Measurements from ENCODE around the gene NFIB. TPM values are rescaled to one million over a fixed set of nuclear protein-coding genes. Genes with fewer than 3 reads are reported as not detected.
A peak's percentile ranks its signal among the peaks of the same experiment; 100 is the strongest.

NFIB gene
- total RNA-seq, 1 donor from 2014 or later: 99.9 TPM

DNA sequence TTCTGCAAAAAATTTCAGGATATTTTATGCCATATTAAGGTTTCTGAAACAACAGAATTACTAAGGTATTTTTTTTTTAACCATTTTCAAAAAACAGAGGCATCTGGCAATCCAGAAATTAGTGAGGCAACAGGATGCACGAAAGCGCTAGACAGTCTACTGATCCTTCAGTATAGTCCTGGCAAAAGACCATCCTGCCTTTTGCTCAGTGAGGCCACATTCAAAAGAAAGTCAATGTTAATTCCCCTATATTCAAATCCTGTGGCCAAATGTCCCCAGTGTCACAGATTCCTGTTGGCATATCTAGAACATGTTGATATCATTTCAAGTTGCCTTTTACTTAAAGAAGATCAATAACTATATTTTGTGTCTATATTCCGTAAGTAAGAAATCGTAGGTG lies 13.1 kb upstream of the NFIB start:
- TF ChIP-seq, protein P1, sequence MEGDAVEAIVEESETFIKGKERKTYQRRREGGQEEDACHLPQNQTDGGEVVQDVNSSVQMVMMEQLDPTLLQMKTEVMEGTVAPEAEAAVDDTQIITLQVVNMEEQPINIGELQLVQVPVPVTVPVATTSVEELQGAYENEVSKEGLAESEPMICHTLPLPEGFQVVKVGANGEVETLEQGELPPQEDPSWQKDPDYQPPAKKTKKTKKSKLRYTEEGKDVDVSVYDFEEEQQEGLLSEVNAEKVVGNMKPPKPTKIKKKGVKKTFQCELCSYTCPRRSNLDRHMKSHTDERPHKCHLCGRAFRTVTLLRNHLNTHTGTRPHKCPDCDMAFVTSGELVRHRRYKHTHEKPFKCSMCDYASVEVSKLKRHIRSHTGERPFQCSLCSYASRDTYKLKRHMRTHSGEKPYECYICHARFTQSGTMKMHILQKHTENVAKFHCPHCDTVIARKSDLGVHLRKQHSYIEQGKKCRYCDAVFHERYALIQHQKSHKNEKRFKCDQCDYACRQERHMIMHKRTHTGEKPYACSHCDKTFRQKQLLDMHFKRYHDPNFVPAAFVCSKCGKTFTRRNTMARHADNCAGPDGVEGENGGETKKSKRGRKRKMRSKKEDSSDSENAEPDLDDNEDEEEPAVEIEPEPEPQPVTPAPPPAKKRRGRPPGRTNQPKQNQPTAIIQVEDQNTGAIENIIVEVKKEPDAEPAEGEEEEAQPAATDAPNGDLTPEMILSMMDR (IDR thresholded peaks at IDR 0.05): no peak
- no peaks in the 10 kb centered on the region for H3K9me3 ChIP-seq
- peaks cover 4 to 10% of the 10 kb centered on the region in 2 donors for H3K4me1 ChIP-seq
- no peaks in the 10 kb centered on the region for H3K27me3 ChIP-seq
- peak overlapping the region in 1 of 2 donors; percentile 57 for H3K27ac ChIP-seq
- intact Hi-C loops (cut with DNase I): loop anchor here (10.0 kb wide), 1 partner anchor 422 kb away; no protein-coding TSS in a partner anchor
- DNase-seq (ENCODE audit: low spot score in 2 of 2): no peak
- H3K4me3 ChIP-seq: no peak overlapping the region
- H3K36me3 ChIP-seq: no peaks in the 10 kb centered on the region

DNA sequence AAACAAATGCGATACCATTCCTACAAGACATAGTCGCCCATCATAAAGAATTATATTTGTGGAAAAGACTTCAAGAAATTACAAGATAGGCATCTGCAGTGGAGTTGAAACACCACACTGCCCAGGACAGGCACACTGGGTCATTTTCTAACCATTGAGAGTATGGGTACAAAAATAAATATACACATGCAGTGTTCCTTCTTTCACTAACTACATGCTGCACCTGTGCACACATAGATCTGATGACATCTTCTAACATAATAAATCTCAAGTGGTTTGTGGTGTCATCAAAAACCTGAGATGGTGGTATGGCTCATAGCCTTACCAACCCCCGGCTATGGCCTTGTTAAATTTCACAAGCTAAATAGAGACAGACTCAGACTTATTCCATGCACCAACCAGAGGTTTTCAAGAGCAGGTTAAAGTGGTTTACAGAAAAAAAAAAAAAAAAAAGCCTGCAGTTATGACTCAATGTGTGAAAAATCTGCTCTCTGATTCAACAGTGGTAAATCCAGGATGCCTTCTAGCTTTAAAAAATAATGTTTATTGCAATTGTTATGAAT lies 12.4 kb upstream of the NFIB start:
- H3K36me3 ChIP-seq: no peaks in the 10 kb centered on the region
- no peak for DNase-seq (ENCODE audit: low spot score in 2 of 2)
- peak overlapping the region in 1 of 2 donors; percentile 5 for H3K4me3 ChIP-seq
- H3K27me3 ChIP-seq: no peaks in the 10 kb centered on the region
- no peaks in the 10 kb centered on the region for H3K9me3 ChIP-seq
- H3K27ac ChIP-seq: peak overlapping the region in 1 of 2 donors; percentile 57
- intact Hi-C loops (cut with DNase I): loop anchor here (10.0 kb wide), 1 partner anchor 422 kb away; no protein-coding TSS in a partner anchor
- peaks cover 4 to 10% of the 10 kb centered on the region in 2 donors for H3K4me1 ChIP-seq
- TF ChIP-seq, protein P1 (IDR thresholded peaks at IDR 0.05): no peak

DNA sequence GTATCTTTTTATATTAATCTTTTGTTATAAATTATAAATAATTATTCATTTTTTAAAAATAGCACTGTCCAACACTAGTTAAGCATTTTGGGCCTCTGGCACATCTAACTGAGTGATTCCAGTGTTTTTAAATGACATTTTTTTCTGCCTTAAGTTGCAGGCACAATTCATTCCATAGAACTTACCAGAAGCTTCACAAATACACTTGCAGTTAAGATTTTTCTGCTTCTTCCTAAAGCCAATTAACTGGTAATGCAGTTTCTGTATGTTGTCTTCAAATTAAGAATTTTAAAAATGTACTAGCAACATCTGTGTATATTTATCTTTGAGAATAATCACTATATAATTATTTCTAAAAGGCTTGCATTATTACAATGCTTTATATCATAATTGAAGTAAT lies 11.2 kb upstream of the NFIB start:
- no peaks in the 10 kb centered on the region for H3K36me3 ChIP-seq
- intact Hi-C loops (cut with DNase I): loop anchor here (1.0 to 10.0 kb wide), 2 partner anchors 20 to 420 kb away; no protein-coding TSS in a partner anchor
- H3K27ac ChIP-seq: peak overlapping the region; percentile 96 to 98
- TF ChIP-seq, protein P1 (IDR thresholded peaks at IDR 0.05): no peak
- no peaks in the 10 kb centered on the region for H3K9me3 ChIP-seq
- no peak overlapping the region for H3K4me3 ChIP-seq
- no peaks in the 10 kb centered on the region for H3K27me3 ChIP-seq
- no peak for DNase-seq (ENCODE audit: low spot score in 2 of 2)
- H3K4me1 ChIP-seq: peaks cover 4 to 10% of the 10 kb centered on the region in 2 donors

DNA sequence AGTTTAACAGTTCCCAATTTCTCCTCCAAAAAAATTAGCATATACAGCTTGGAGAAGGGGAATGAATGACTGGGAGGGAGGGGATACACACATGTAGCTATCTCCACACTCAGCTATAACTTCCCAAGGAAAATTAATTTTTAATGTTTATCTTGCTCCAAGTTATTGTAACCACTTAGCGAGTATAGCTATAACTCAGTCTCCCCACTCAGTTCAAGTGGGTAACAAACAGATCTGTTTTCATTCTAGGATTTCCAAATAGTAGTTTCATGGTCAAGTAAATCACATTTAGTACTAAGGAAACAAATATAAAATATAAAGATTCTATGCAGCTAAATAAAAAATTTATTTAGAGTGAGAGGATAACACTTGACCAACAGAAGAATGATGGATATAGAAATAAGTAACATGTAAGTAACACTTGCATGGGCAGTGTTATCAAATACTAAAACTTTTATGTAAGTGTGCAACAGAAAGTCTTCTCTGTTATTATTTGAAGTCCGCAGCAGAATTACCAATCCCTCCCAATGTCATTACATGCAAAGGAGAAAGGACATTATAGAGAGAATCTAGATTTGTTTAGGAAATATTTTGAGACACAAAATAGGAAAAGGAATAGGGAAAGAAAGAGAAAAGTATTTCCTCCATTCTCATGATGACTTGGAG lies 10.2 kb upstream of the NFIB start:
- peak overlapping the region; percentile 96 to 98 for H3K27ac ChIP-seq
- DNase-seq (ENCODE audit: low spot score in 2 of 2): no peak
- H3K4me1 ChIP-seq: peaks cover 4 to 19% of the 10 kb centered on the region in 2 donors
- H3K4me3 ChIP-seq: peak overlapping the region in 1 of 2 donors; percentile 95
- intact Hi-C loops (cut with DNase I): loop anchor here (10.0 kb wide), 1 partner anchor 419 kb away; no protein-coding TSS in a partner anchor
- no peaks in the 10 kb centered on the region for H3K36me3 ChIP-seq
- H3K9me3 ChIP-seq: no peaks in the 10 kb centered on the region
- no peaks in the 10 kb centered on the region for H3K27me3 ChIP-seq
- TF ChIP-seq, protein P1 (IDR thresholded peaks at IDR 0.05): no peak

DNA sequence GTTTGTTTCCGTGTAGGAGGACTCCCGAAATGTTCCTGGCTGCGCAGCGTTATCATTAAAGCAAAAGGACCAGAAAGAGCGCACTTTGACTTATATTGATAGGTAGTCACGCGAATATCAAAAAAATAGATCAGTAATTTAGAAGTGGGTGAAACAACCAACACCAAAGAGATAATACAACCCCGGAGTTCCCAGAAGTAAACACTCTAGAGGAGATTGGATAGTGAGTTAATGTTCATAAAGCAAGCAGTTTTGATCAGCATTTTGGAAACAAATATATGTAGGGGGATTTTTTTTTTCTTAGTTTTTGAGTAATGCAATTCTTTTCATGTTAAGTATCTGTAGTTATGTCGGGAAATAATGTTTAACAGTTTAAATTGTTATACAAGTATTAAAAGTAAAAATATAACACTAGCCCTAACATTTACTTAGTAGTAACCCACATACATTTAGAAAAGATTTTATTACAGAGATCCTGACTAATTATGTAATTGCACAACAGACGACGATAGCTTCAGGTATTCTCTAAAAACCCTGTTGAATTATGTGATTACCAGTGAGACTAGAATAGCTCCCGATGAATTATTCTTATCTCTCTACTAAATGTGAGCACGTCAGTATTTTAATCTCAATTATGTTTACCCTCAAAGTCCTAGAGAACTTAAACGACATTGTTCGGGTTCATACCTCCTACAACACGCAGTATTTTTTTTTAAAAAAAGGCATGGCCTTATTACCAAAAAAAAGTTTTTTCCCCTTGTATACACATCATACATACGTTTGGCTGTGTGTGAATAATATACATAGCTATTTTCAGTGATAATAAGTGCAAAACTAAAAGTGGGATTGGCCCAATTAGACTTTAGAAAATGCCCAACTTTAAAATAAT lies 9.4 kb upstream of the NFIB start:
- intact Hi-C loops (cut with DNase I): loop anchor here (10.0 kb wide), 1 partner anchor 419 kb away; no protein-coding TSS in a partner anchor

More for the DNA sequence above, 9.4 kb upstream of the NFIB start:
- H3K27ac ChIP-seq: peak overlapping the region; percentile 96 to 98
- no peaks in the 10 kb centered on the region for H3K27me3 ChIP-seq
- no peaks in the 10 kb centered on the region for H3K9me3 ChIP-seq
- peaks cover 7 to 24% of the 10 kb centered on the region in 2 donors for H3K4me1 ChIP-seq
- H3K4me3 ChIP-seq: peak overlapping the region; percentile 88 to 95
- DNase-seq (ENCODE audit: low spot score in 2 of 2): no peak
- no peaks in the 10 kb centered on the region for H3K36me3 ChIP-seq
- TF ChIP-seq, protein P1 (IDR thresholded peaks at IDR 0.05): no peak
